ENCODE data around the gene ATP2B3. TPM values are rescaled to one million over a fixed set of nuclear protein-coding genes. Genes with fewer than 3 reads are reported as not detected.

ATP2B3 gene
- total and polyA plus RNA-seq, 2 experiments from 2014 or later, result 0.17 TPM; not detected in 1

DNA sequence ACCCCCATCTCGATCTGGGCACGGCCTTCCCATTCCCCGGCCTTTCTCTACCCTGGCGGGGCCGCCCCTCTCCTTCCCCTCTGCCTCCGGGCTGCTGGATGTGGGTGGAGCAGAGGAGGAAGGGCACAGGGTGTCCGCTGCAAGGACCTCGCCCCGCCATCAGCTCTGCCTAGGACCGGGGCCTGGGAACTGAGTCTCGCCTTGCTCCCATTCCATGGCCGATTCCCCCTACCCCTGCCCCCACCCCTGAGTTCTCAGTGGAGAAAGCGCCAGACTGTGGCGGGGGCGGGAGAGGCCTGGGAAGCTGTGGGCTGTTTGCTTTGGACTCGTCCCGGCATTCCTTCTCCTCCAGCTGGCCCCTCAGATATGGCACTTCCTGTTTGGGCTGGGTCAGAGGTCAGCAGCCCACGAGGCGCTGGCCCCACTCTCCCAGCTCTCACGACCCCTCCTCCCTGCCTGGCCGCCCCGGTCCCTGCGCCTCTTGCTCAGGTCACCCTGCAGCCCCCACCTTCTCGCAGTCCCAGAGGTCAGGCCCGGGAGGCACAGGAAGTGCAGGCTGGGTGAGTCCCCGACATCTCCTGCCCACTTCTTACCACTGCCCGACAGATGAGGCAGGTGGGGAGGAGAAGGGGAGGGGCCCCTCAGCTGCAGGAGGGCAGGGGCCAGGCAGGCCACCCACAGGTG is 29.1 kb upstream of the ATP2B3 start (continued):
- TF ChIP-seq, protein P1, sequence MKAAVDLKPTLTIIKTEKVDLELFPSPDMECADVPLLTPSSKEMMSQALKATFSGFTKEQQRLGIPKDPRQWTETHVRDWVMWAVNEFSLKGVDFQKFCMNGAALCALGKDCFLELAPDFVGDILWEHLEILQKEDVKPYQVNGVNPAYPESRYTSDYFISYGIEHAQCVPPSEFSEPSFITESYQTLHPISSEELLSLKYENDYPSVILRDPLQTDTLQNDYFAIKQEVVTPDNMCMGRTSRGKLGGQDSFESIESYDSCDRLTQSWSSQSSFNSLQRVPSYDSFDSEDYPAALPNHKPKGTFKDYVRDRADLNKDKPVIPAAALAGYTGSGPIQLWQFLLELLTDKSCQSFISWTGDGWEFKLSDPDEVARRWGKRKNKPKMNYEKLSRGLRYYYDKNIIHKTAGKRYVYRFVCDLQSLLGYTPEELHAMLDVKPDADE (IDR thresholded peaks at IDR 0.05), result no peak
- no peak for TF ChIP-seq NANOG (IDR thresholded peaks at IDR 0.05; ENCODE audit: borderline replicate concordance)

DNA sequence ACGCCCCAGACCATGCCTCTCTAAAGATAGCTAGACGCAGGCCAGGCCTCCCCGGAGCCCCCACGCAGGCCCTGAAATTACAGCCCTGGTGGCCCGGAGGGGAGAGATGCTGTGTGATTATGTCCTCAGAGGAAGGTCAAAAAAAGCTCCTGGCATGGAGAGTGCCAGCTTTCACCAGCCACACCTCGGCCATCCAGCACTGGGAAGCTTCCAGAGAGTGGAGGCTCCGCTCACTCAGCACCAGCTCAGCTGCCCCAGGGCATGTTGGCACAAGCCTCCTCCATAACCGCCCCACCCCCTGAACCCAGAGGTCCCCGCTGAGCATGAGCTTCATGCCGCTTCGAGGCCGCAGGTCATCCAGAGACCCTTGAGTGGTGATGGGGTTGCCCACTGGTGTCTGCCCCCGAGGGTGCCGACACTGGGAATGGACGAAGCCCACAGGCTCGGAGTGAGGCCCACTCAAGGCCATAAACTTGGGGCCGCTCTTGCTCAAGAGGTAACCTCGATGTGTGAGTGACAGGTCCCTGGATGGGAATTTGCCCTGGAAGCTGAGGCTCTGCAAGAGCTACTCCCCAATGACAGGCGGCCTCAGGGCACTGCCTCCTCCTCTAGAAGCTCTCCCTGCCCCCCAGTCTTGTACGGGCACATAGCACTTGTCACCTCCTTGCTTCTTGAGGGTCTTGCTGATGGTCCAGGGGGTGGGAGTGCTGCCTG is 27.1 kb upstream of the ATP2B3 start:
- Histone ChIP-seq H3K4me3 (no peak overlapping the region), H3K4me1 (ENCODE audit: insufficient read depth) (no peaks in the 10 kb centered on the region), H2AFZ (no peak overlapping the region), H3K4me2 (no peak overlapping the region), H3K9me2 (ENCODE audit: insufficient read depth) (no peaks in the 10 kb centered on the region), H3K36me3 (ENCODE audit: insufficient read depth) (no peaks in the 10 kb centered on the region), H4K20me1 (replicated peaks; ENCODE audit: insufficient read depth) (no peaks in the 10 kb centered on the region), H3K79me2 (replicated peaks; ENCODE audit: insufficient read depth) (no peaks in the 10 kb centered on the region), H3K27ac (ENCODE audit: low read depth) (no peak overlapping the region), H3K27me3 (ENCODE audit: insufficient read depth) (no peaks in the 10 kb centered on the region), H3F3A (replicated peaks; ENCODE audit: low read depth) (no peaks in the 10 kb centered on the region)
- DNase-seq (ENCODE audit: low spot score), result no peak
- no peak overlapping the region for H3K27ac Mint-ChIP-seq
- H3K9me3 Mint-ChIP-seq, result no peaks in the 10 kb centered on the region
- ATAC-seq, result no peak
- H3K4me1 Mint-ChIP-seq, result peaks cover 5% of the 10 kb centered on the region
- no peaks in the 10 kb centered on the region for H3K36me3 Mint-ChIP-seq (ENCODE audit: low read depth)
- no peak overlapping the region for H3K4me3 Mint-ChIP-seq
- peaks cover 4% of the 10 kb centered on the region for H3K27me3 Mint-ChIP-seq (ENCODE audit: insufficient read depth, low read depth, poor library complexity)
- TF ChIP-seq POLR2AphosphoS5 (IDR thresholded peaks at IDR 0.05; ENCODE audit: low read depth) (no peak), NANOG (IDR thresholded peaks at IDR 0.05; ENCODE audit: borderline replicate concordance) (no peak), ZNF114 (CRISPR knock-in tag; IDR thresholded peaks at IDR 0.05) (no peak), CREB1 (CRISPR knock-in tag; IDR thresholded peaks at IDR 0.05; ENCODE audit: low read depth) (no peak), JUNB (IDR thresholded peaks at IDR 0.05; ENCODE audit: unreplicated experiment) (no peak), EZH2 (IDR thresholded peaks at IDR 0.05; ENCODE audit: low read depth, unreplicated experiment) (no peak), STAT1 (IDR thresholded peaks at IDR 0.05; ENCODE audit: unreplicated experiment) (no peak), REST (IDR thresholded peaks at IDR 0.05; ENCODE audit: unreplicated experiment) (no peak), ZNF462 (CRISPR knock-in tag; IDR thresholded peaks at IDR 0.05) (no peak)
- TF ChIP-seq, protein P1 (IDR thresholded peaks at IDR 0.05), result no peak

All from GM23338 (cell line).